SJSA1 (cell line): ENCODE results near the gene CASQ1. TPM values are rescaled to one million over a fixed set of nuclear protein-coding genes. Genes with fewer than 3 reads are reported as not detected.

Source experiments
- DNase-seq, 2 experiments: peaks; one replicate each; pipeline ENCODE4 v3.0.0-alpha.2; 2015 to 2020; ENCODE audit warnings: low spot score in 2 of 2, low read depth in 1 of 2
- H3K27ac ChIP-seq: fragments of 250-450 bp; sonication (Bioruptor Pico); 2 replicates; pipeline ENCODE4 v1.5.1; 2020; ENCODE audit warnings: mild to moderate bottlenecking, moderate library complexity
- H3K27me3 ChIP-seq: fragments of 250-450 bp; sonication (Bioruptor Pico); replicated peaks from 2 replicates; pipeline ENCODE4 v1.5.1; 2020; ENCODE audit warnings: mild to moderate bottlenecking, moderate library complexity
- H3K36me3 ChIP-seq: fragments of 250-450 bp; sonication (Bioruptor Pico); 2 replicates; pipeline ENCODE4 v1.5.1; 2020; ENCODE audit warnings: mild to moderate bottlenecking
- H3K4me1 ChIP-seq: fragments of 250-450 bp; sonication (Bioruptor Pico); replicated peaks from 2 replicates; pipeline ENCODE4 v1.6.1; 2021; ENCODE audit warnings: mild to moderate bottlenecking
- H3K4me3 ChIP-seq: fragments of 250-450 bp; sonication (Bioruptor Pico); 2 replicates; pipeline ENCODE4 v1.5.1; 2020; ENCODE audit warnings: mild to moderate bottlenecking
- H3K9me3 ChIP-seq: fragments of 250-450 bp; sonication (Bioruptor Pico); replicated peaks from 2 replicates; pipeline ENCODE4 v1.5.1; 2020; ENCODE audit warnings: mild to moderate bottlenecking
- total RNA-seq: library from RNA; depleted of rRNA; stranded (reverse); fragments of >200 nt; shearing (Covaris generic); gene quantifications from 2 replicates; pipeline ENCODE4 v1.2.3, GENCODE V29; 2014

The CASQ1 gene
- total RNA-seq, 1 experiment from 2014 or later = not detected

DNA sequence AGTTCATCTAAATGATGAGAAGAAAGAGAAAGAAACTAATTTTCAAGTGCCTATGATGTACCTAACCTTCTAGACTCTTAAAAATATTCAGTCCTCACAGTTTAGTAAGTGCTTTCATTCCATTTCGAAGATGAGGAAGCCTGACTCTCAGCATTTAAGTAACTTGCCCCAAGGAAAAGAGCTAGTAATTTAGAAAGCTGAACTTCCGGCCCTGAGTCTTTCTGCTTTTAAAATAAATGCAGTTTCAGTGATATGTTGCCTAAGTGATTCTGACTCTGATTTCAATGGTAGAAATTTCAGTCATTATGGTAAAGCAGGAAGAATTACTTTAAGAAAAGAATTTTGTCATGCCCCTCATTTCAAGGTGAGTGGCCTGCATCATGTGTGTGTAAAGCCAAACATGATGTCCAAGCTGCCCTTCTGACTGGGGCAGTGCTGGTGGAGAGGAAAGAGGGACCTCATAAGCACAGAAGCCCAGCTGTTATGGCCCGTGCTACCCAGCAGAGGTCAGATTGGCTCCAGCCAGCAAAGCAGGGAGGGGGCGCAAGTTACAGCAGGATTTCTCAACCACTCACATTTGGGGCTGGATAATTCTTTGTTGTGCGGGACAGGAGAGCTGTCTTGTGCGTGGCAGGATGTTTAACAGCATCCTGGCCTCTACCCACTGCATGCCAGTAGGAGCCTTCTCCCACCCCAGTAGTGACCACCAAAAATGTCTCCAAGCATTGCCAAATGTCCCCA is 28.2 kb upstream of the CASQ1 start:
- H3K9me3 ChIP-seq = peaks cover 5% of the 10 kb centered on the region; the same call in 1 of the 2 replicates
- no peak overlapping the region for H3K4me3 ChIP-seq
- no peaks in the 10 kb centered on the region for H3K36me3 ChIP-seq
- H3K27ac ChIP-seq = no peak overlapping the region
- DNase-seq = no peak
- no peaks in the 10 kb centered on the region for H3K27me3 ChIP-seq
- peaks cover 7% of the 10 kb centered on the region for H3K4me1 ChIP-seq

DNA sequence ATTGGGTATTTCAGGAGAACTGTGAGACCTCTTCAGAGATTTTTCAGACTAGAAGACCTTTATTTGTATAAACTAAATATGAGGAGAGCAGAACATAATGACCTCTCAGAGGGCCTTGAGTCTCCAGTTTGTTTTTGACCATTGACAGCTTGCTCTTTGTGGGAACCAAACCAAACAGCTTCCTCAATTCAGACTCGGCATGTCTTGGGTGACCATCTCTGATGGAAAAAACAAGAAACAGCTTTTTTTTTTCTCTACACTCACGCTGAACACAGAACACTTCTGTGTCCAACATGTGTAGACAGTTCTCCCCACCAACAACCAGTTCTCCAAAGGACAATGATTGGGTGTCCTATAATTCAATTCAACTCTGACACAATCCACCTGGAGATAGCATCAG is 27.4 kb upstream of the CASQ1 start:
- H3K27ac ChIP-seq = no peak overlapping the region

DNA sequence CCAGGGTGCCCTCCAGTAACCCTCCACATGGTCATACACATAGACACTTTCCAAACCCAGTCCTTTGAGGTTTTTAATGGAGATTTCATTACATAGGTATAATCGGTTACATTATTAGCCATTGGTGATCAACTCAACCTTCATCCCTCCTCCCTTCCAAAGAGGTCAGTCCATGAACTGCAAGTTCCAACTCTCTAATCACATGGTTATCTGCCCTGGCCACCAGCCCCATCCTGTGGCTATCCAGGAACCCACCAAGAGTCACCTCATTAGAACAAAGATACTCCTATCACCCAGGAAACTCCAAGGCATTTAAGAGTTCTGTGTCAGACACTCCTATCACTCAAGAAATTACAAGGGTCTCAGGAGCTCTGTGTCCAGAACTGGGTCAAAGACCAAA is 26.8 kb upstream of the CASQ1 start:
- H3K27me3 ChIP-seq = no peaks in the 10 kb centered on the region
- H3K36me3 ChIP-seq = no peaks in the 10 kb centered on the region
- H3K27ac ChIP-seq = no peak overlapping the region
- H3K4me1 ChIP-seq = peaks cover 7% of the 10 kb centered on the region
- H3K9me3 ChIP-seq = peaks cover 5% of the 10 kb centered on the region; the same call in 1 of the 2 replicates
- DNase-seq = no peak
- no peak overlapping the region for H3K4me3 ChIP-seq

More for the DNA sequence above, 27.4 kb upstream of the CASQ1 start:
- no peak overlapping the region for H3K4me3 ChIP-seq
- no peak for DNase-seq
- peaks cover 5% of the 10 kb centered on the region; the same call in 1 of the 2 replicates for H3K9me3 ChIP-seq
- H3K4me1 ChIP-seq = peaks cover 7% of the 10 kb centered on the region
- H3K27me3 ChIP-seq = no peaks in the 10 kb centered on the region
- H3K36me3 ChIP-seq = no peaks in the 10 kb centered on the region

DNA sequence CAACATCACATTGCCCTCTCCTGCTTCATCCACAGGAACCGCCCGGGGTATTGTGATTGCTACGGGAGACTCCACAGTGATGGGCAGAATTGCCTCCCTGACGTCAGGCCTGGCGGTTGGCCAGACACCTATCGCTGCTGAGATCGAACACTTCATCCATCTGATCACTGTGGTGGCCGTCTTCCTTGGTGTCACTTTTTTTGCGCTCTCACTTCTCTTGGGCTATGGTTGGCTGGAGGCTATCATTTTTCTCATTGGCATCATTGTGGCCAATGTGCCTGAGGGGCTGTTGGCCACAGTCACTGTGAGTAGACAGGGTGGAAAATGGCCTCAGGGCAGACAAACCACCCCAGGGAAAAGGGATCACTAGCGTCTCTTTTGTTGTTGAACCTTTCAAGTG is 26.3 kb upstream of the CASQ1 start:
- no peak overlapping the region for H3K27ac ChIP-seq
- H3K4me3 ChIP-seq = no peak overlapping the region
- H3K9me3 ChIP-seq = peaks cover 5% of the 10 kb centered on the region; the same call in 1 of the 2 replicates
- H3K4me1 ChIP-seq = peaks cover 7% of the 10 kb centered on the region
- no peaks in the 10 kb centered on the region for H3K27me3 ChIP-seq
- no peaks in the 10 kb centered on the region for H3K36me3 ChIP-seq
- DNase-seq = no peak

DNA sequence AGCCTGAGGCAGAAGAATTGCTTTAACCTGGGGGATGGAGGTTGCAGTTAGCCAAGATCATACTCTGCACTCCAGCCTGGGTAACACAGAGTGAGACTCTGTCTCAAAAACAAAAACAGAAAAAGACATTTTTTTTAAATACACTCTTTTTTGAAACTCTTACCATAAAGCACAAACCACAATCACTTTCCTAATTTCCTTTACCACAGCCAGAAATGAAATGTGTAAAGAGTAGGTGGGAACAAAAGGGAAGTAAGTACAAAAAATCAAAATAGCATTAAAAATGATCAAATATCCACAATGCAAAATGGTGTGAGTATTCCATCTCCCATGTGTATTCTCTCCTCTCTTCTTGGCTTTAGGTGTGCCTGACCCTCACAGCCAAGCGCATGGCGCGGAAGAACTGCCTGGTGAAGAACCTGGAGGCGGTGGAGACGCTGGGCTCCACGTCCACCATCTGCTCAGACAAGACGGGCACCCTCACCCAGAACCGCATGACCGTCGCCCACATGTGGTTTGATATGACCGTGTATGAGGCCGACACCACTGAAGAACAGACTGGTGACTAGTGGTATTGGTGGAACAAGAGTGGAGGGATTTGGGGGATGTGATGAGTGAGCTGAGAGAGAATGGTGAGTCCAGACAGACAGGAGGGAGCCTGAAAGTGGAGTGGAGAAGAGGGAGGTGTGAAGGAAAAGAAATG is 24.1 kb upstream of the CASQ1 start:
- Histone ChIP-seq H3K27ac (no peak overlapping the region), H3K27me3 (no peaks in the 10 kb centered on the region), H3K4me3 (no peak overlapping the region), H3K36me3 (no peaks in the 10 kb centered on the region), H3K4me1 (peaks cover 5% of the 10 kb centered on the region), H3K9me3 (no peaks in the 10 kb centered on the region)
- DNase-seq = no peak

DNA sequence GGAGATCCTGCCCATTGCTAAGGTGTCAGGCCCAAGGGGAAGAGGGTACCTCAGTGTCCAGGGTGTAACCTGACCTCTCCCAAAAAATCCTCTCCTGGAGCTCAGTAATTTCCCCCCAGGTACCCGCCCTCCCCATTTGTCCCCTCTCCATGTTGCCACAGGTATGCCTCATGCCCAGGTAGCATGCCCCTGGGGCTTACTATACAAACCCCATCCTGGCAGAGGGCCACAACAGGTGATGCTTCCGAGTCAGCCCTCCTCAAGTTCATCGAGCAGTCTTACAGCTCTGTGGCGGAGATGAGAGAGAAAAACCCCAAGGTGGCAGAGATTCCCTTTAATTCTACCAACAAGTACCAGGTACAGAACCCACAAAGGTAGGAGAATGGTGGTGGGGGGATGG is 23.3 kb upstream of the CASQ1 start:
- no peaks in the 10 kb centered on the region for H3K36me3 ChIP-seq
- H3K4me3 ChIP-seq = no peak overlapping the region
- no peaks in the 10 kb centered on the region for H3K27me3 ChIP-seq
- no peak overlapping the region for H3K27ac ChIP-seq
- no peak for DNase-seq
- peaks cover 8% of the 10 kb centered on the region for H3K4me1 ChIP-seq
- H3K9me3 ChIP-seq = no peaks in the 10 kb centered on the region

DNA sequence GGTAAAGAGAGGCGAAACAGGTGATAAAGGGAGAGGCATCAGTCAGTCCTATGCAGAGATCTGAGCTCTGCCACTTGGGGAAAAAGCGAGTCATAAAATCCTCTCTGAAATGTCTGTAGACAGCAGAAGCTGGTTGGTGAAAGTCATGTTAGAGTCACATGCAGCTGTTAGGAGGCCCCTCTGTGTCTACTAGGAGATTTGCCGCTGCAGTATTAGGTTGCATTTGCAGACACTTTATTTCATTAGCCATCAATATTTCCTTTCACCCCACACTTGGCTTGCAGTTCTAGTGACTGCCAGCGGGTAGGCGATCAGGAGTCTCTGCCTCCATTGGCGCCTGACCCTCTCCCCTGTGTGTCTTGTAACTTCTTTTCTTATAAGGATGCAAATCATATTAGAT is 22.8 kb upstream of the CASQ1 start:
- DNase-seq = no peak

DNA sequence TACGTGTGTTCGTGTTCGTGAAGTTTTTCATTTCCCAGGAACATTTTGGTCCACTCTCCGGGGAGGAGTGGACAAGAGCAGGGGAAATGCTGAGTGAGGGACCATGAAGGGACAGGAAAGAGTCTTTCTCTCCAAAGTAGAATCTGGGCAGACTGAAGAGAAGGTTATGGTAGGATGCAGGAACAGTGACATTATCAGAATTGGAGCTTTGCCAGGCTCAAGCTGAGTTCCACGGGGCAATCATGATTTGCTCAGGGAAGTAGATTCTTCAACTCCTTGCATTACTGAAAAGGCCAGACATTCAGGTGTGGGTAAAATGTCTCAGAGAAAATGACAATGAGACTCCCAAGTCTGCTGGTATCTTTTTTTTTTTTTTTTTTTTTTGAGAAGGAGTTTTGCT is 22.4 kb upstream of the CASQ1 start:
- H3K9me3 ChIP-seq = no peaks in the 10 kb centered on the region
- no peak overlapping the region for H3K27ac ChIP-seq
- no peaks in the 10 kb centered on the region for H3K27me3 ChIP-seq
- no peak for DNase-seq
- H3K36me3 ChIP-seq = no peaks in the 10 kb centered on the region
- no peak overlapping the region for H3K4me3 ChIP-seq
- peaks cover 8% of the 10 kb centered on the region for H3K4me1 ChIP-seq

More for the DNA sequence above, 22.8 kb upstream of the CASQ1 start:
- no peaks in the 10 kb centered on the region for H3K27me3 ChIP-seq
- no peaks in the 10 kb centered on the region for H3K9me3 ChIP-seq
- no peaks in the 10 kb centered on the region for H3K36me3 ChIP-seq
- H3K4me3 ChIP-seq = no peak overlapping the region
- peaks cover 8% of the 10 kb centered on the region for H3K4me1 ChIP-seq
- H3K27ac ChIP-seq = no peak overlapping the region

DNA sequence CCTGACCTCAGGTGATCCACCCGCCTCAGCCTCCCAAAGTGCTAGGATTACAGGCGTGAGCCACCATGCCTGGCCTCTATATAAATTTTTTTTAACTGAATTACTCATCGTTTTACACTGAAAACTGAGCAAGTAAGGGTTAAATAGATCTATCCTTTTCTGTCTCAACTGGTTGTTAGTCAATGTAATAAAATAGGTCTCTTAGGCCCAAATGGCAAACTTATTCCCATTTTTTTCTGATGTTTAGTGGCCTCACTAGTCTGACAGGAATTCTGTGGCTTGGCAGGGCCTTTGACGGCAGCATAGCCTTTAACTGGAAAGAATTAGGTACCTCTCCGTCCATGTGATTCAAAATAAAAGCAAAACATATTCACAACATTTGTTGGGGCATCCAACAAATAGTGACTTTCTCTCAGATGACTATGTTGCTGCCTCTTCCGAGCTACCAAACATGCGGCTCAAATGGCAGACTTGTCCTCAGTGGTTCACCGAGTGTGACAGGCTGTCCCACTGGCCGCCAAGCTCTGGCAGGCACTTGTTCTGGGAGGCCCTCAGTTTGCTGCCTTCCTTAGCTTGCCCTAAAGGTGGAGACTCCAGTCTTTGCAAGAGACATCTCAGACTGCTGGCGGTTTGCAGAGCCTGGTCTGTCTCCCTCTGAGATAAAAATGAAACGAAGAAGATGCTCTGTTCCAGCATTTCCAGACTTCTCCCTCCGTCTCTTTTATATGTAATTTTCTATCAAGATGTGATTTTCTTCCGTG is 21.6 kb upstream of the CASQ1 start:
- no peak for DNase-seq
- H3K36me3 ChIP-seq = no peaks in the 10 kb centered on the region
- no peak overlapping the region for H3K27ac ChIP-seq
- no peak overlapping the region for H3K4me3 ChIP-seq
- H3K4me1 ChIP-seq = peaks cover 8% of the 10 kb centered on the region
- no peaks in the 10 kb centered on the region for H3K27me3 ChIP-seq
- H3K9me3 ChIP-seq = no peaks in the 10 kb centered on the region

DNA sequence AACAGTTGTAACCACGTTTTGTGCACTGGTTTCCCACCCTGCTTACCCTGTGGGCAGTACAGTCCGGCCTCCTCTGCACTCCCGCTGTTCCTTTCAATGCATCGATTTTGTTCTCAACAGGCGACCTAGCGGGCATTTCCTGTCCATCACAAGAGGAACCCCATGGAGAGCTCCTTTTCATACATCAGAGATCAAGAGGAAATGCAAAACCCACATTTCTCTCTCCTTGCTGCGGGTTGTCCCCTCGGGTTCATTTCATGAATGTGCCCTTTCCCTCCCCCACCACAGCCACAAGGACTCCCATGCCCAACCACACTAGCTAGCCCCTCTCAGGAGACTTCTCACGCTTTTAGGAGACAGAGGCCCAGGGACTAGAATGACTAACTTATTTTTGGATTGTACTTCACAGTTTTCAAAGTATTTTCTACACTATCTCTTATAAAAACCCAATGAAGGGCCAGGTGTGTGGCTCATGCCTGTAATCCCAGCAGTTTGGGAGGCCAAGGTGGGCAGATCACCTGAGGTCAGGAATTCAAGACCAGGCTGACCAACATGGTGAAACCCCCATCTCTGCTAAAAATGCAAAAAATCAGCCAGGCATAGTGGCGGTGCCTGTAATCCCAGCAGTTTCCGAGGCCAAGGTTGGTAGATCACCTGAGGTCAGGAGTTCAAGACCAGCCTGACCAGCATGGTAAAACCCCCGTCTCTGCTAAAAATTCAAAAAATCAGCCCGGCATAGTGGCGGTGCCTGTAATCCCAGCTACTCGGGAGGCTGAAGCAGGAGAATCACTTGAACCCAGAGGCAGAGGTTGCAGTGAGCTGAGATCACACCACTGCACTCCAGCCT is 20.6 kb upstream of the CASQ1 start:
- H3K27ac ChIP-seq = no peak overlapping the region
- no peak overlapping the region for H3K4me3 ChIP-seq
- H3K4me1 ChIP-seq = peaks cover 8% of the 10 kb centered on the region
- H3K36me3 ChIP-seq = no peaks in the 10 kb centered on the region
- H3K9me3 ChIP-seq = no peaks in the 10 kb centered on the region
- H3K27me3 ChIP-seq = no peaks in the 10 kb centered on the region
- no peak for DNase-seq

DNA sequence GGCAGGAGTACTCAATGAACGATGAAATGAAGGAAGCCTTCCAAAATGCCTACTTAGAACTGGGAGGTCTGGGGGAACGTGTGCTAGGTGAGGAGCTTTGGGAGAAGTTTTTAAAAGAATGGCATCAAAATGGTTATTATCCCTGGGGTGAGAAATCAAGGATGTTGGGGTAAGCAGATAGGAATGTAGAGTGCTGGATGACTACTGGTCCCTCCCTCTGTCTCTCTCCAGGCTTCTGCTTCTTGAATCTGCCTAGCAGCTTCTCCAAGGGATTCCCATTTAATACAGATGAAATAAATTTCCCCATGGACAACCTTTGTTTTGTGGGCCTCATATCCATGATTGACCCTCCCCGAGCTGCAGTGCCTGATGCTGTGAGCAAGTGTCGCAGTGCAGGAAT is 19.0 kb upstream of the CASQ1 start:
- DNase-seq = no peak

DNA sequence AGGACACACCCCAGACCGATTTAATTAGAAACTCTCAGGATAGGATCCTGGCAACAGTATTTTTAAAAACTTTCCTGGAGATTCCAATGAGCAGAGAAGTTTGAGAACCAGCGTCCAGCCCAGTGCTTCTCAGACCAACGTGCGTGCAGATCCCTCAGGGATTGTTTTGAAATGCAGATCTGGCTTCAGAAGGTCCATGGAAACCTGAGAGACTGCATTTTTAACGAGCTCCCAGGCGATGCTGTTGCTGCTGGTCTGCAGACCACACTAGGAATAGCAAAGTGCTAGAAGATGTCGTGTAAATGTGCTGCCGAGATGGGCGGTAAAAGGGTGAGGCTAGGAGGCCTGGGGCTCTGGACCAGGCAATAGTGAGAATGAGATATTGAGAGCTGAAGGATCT is 18.4 kb upstream of the CASQ1 start:
- Histone ChIP-seq H3K9me3 (no peaks in the 10 kb centered on the region), H3K27ac (no peak overlapping the region), H3K4me1 (peaks cover 8% of the 10 kb centered on the region), H3K4me3 (no peak overlapping the region), H3K27me3 (no peaks in the 10 kb centered on the region), H3K36me3 (no peaks in the 10 kb centered on the region)
- DNase-seq = no peak

More for the DNA sequence above, 19.0 kb upstream of the CASQ1 start:
- no peaks in the 10 kb centered on the region for H3K36me3 ChIP-seq
- H3K27me3 ChIP-seq = no peaks in the 10 kb centered on the region
- H3K9me3 ChIP-seq = no peaks in the 10 kb centered on the region
- peaks cover 8% of the 10 kb centered on the region for H3K4me1 ChIP-seq
- H3K27ac ChIP-seq = no peak overlapping the region
- no peak overlapping the region for H3K4me3 ChIP-seq

DNA sequence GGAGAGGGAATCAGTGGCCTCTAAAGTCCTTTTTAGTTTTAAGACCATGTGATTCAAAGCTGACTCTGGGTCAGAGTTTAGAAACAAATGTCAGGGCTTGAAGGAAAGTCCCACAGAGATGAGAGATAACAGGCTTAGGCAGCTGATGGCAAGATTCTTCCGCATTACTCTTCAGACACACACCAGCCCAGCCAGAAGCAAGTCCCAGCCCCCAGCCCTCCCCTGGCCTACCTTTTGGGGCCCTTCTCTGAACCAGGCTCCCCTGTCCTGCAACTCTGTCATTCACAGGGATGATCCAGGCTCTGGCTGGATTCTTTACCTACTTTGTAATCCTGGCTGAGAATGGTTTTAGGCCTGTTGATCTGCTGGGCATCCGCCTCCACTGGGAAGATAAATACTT is 13.1 kb upstream of the CASQ1 start:
- Histone ChIP-seq H3K4me1 (peaks cover 10% of the 10 kb centered on the region), H3K4me3 (no peak overlapping the region), H3K9me3 (no peaks in the 10 kb centered on the region), H3K27me3 (no peaks in the 10 kb centered on the region), H3K27ac (no peak overlapping the region), H3K36me3 (no peaks in the 10 kb centered on the region)
- no peak for DNase-seq
